Activated T-cell treated with anti-CD3 and anti-CD28 coated beads, Interleukin-2, amount 50 U/mL, for 4 hours (primary cell): ENCODE results near the gene MAP2. TPM values are rescaled to one million over a fixed set of nuclear protein-coding genes. Genes with fewer than 3 reads are reported as not detected.

Source experiments
- ATAC-seq, 2 donors: fragments of 200-7000 bp; cut with Tn5 transposase; one replicate each; pipeline ENCODE4 v1.10.0; 2021
- DNase-seq: peaks from one replicate; pipeline ENCODE4 v3.0.0-alpha.2; 2020
- H3K27me3 Mint-ChIP-seq: one replicate; pipeline ENCODE4 v1.8.0; 2021; ENCODE audit warnings: low read depth, mixed read lengths
- H3K36me3 Mint-ChIP-seq: one replicate; pipeline ENCODE4 v1.8.0; 2022; ENCODE audit warnings: mixed read lengths; ENCODE audit not compliant: insufficient read depth
- H3K4me1 Mint-ChIP-seq: one replicate; pipeline ENCODE4 v1.8.0; 2021; ENCODE audit warnings: low read depth, mixed read lengths
- H3K4me3 Mint-ChIP-seq: one replicate; pipeline ENCODE4 v1.8.0; 2021; ENCODE audit warnings: mild to moderate bottlenecking, moderate library complexity, mixed read lengths
- H3K9me3 Mint-ChIP-seq: one replicate; pipeline ENCODE4 v1.8.0; 2021; ENCODE audit warnings: mixed read lengths
- total RNA-seq, 3 donors: library from RNA; stranded (reverse); gene quantifications; one replicate each; pipeline ENCODE4 v1.2.1, GENCODE V29; 2021

The MAP2 gene
- total RNA-seq, 3 donors from 2014 or later = 0.24 TPM; not detected in 2

GRCh38 chr2:209398463-209398862 is 25.4 kb upstream of the MAP2 start:
- no peaks in the 10 kb centered on the region for H3K9me3 Mint-ChIP-seq
- no peak for DNase-seq
- H3K27me3 Mint-ChIP-seq = no peaks in the 10 kb centered on the region
- ATAC-seq = no peak
- H3K36me3 Mint-ChIP-seq = no peaks in the 10 kb centered on the region
- H3K4me3 Mint-ChIP-seq = no peak overlapping the region
- H3K4me1 Mint-ChIP-seq = no peaks in the 10 kb centered on the region

- H3K27me3 Mint-ChIP-seq = no peaks in the 10 kb centered on the region
- H3K4me1 Mint-ChIP-seq = no peaks in the 10 kb centered on the region
- no peak for ATAC-seq
- no peaks in the 10 kb centered on the region for H3K9me3 Mint-ChIP-seq
- no peaks in the 10 kb centered on the region for H3K36me3 Mint-ChIP-seq
- H3K4me3 Mint-ChIP-seq = no peak overlapping the region
- DNase-seq = no peak
These were observed 22.1 kb upstream of the MAP2 start for GRCh38 chr2:209401788-209402187.

- H3K4me3 Mint-ChIP-seq = no peak overlapping the region
- no peaks in the 10 kb centered on the region for H3K4me1 Mint-ChIP-seq
- DNase-seq (no peak), ATAC-seq (no peak)
- H3K27me3 Mint-ChIP-seq = no peaks in the 10 kb centered on the region
- peaks cover 12% of the 10 kb centered on the region for H3K9me3 Mint-ChIP-seq
- H3K36me3 Mint-ChIP-seq = no peaks in the 10 kb centered on the region
These were observed 12.6 kb upstream of the MAP2 start for GRCh38 chr2:209411296-209411695.

GRCh38 chr2:209411718-209412117 is 12.1 kb upstream of the MAP2 start:
- no peak for DNase-seq
- no peaks in the 10 kb centered on the region for H3K4me1 Mint-ChIP-seq
- H3K4me3 Mint-ChIP-seq = no peak overlapping the region
- H3K27me3 Mint-ChIP-seq = no peaks in the 10 kb centered on the region
- ATAC-seq = no peak
- H3K36me3 Mint-ChIP-seq = no peaks in the 10 kb centered on the region
- peaks cover 12% of the 10 kb centered on the region for H3K9me3 Mint-ChIP-seq

- Mint-ChIP-seq H3K4me1 (no peaks in the 10 kb centered on the region), H3K36me3 (no peaks in the 10 kb centered on the region), H3K4me3 (no peak overlapping the region), H3K27me3 (no peaks in the 10 kb centered on the region), H3K9me3 (peaks cover 12% of the 10 kb centered on the region)
- DNase-seq (no peak), ATAC-seq (no peak)
These were observed 10.4 kb upstream of the MAP2 start for GRCh38 chr2:209413311-209414014.

GRCh38 chr2:209416913-209417312 is 6.9 kb upstream of the MAP2 start:
- DNase-seq (no peak), ATAC-seq (no peak)
- no peaks in the 10 kb centered on the region for H3K4me1 Mint-ChIP-seq
- H3K36me3 Mint-ChIP-seq = no peaks in the 10 kb centered on the region
- no peak overlapping the region for H3K4me3 Mint-ChIP-seq
- H3K27me3 Mint-ChIP-seq = peaks cover 10% of the 10 kb centered on the region
- H3K9me3 Mint-ChIP-seq = peaks cover 8% of the 10 kb centered on the region

GRCh38 chr2:209422191-209422754 is 1.6 kb upstream of the MAP2 start:
- Mint-ChIP-seq H3K36me3 (no peaks in the 10 kb centered on the region), H3K27me3 (peaks cover 37% of the 10 kb centered on the region), H3K4me3 (no peak overlapping the region), H3K4me1 (peaks cover 15% of the 10 kb centered on the region), H3K9me3 (no peaks in the 10 kb centered on the region)
- ATAC-seq = no peak
- no peak for DNase-seq

GRCh38 chr2:209424199-209424701 is 403 bp downstream of the MAP2 start:
- Mint-ChIP-seq H3K9me3 (no peaks in the 10 kb centered on the region), H3K4me3 (peak overlapping the region; percentile 33), H3K36me3 (no peaks in the 10 kb centered on the region), H3K4me1 (peaks cover 15% of the 10 kb centered on the region), H3K27me3 (peaks cover 37% of the 10 kb centered on the region)
- DNase-seq = no peak
- ATAC-seq = peak; percentile 10 to 19

GRCh38 chr2:209424781-209425470 is 1.1 kb downstream of the MAP2 start:
- no peaks in the 10 kb centered on the region for H3K36me3 Mint-ChIP-seq
- H3K27me3 Mint-ChIP-seq = peaks cover 37% of the 10 kb centered on the region
- ATAC-seq = no peak
- peak overlapping the region; percentile 33 for H3K4me3 Mint-ChIP-seq
- peaks cover 15% of the 10 kb centered on the region for H3K4me1 Mint-ChIP-seq
- H3K9me3 Mint-ChIP-seq = no peaks in the 10 kb centered on the region
- DNase-seq = no peak

GRCh38 chr2:209425471-209426071 is 1.7 kb downstream of the MAP2 start:
- Mint-ChIP-seq H3K36me3 (no peaks in the 10 kb centered on the region), H3K4me1 (peaks cover 15% of the 10 kb centered on the region), H3K27me3 (peaks cover 37% of the 10 kb centered on the region), H3K4me3 (no peak overlapping the region), H3K9me3 (no peaks in the 10 kb centered on the region)
- no peak for ATAC-seq
- DNase-seq = no peak

GRCh38 chr2:209426432-209426831 is 2.6 kb downstream of the MAP2 start:
- ATAC-seq (no peak), DNase-seq (no peak)
- Mint-ChIP-seq H3K9me3 (no peaks in the 10 kb centered on the region), H3K27me3 (peaks cover 31% of the 10 kb centered on the region), H3K4me1 (peaks cover 15% of the 10 kb centered on the region), H3K36me3 (no peaks in the 10 kb centered on the region), H3K4me3 (no peak overlapping the region)

GRCh38 chr2:209431701-209432100 is 7.9 kb downstream of the MAP2 start:
- H3K4me1 Mint-ChIP-seq = no peaks in the 10 kb centered on the region
- ATAC-seq (no peak), DNase-seq (no peak)
- no peaks in the 10 kb centered on the region for H3K9me3 Mint-ChIP-seq
- no peak overlapping the region for H3K4me3 Mint-ChIP-seq
- no peaks in the 10 kb centered on the region for H3K36me3 Mint-ChIP-seq
- no peaks in the 10 kb centered on the region for H3K27me3 Mint-ChIP-seq

- H3K4me3 Mint-ChIP-seq = no peak overlapping the region
- ATAC-seq (no peak), DNase-seq (no peak)
- H3K9me3 Mint-ChIP-seq = no peaks in the 10 kb centered on the region
- no peaks in the 10 kb centered on the region for H3K27me3 Mint-ChIP-seq
- H3K4me1 Mint-ChIP-seq = no peaks in the 10 kb centered on the region
- H3K36me3 Mint-ChIP-seq = no peaks in the 10 kb centered on the region
These were observed 17.7 kb downstream of the MAP2 start for GRCh38 chr2:209441541-209441940.

GRCh38 chr2:209442939-209443338 is 19.1 kb downstream of the MAP2 start:
- ATAC-seq (no peak), DNase-seq (no peak)
- Mint-ChIP-seq H3K27me3 (no peaks in the 10 kb centered on the region), H3K4me1 (no peaks in the 10 kb centered on the region), H3K4me3 (no peak overlapping the region), H3K9me3 (no peaks in the 10 kb centered on the region), H3K36me3 (no peaks in the 10 kb centered on the region)
